Fibroblast of mammary gland (primary cell): ENCODE data around the gene MRPL3.

Experiments used
- DNase-seq: peaks from one replicate; pipeline ENCODE4 v3.0.0-alpha.2; 2010; ENCODE audit warnings: low read depth
- H3K4me3 ChIP-seq: 2 replicates; pipeline ENCODE4 v1.5.1; 2011; ENCODE audit warnings: low read depth, mild to moderate bottlenecking, low read length, moderate library complexity; ENCODE audit not compliant: control insufficient read depth
- TF ChIP-seq, protein P1 (sequence below): conservative IDR thresholded peaks from 2 replicates; pipeline ENCODE4 v1.5.1; 2011; ENCODE audit warnings: low read depth, low read length, inconsistent platforms; ENCODE audit not compliant: control insufficient read depth, insufficient read depth

The MRPL3 gene

GRCh38 chr3:131502530-131503319 is at the start of gene MRPL3:
Gene MRPL3 (minus strand): TSS chr3:131502971. CDS start chr3:131502821, 150 bp downstream.
- H3K4me3 ChIP-seq: peak within 1 kb of the TSS; percentile 99
- peak; percentile 89 for DNase-seq
- TF ChIP-seq, protein P1, sequence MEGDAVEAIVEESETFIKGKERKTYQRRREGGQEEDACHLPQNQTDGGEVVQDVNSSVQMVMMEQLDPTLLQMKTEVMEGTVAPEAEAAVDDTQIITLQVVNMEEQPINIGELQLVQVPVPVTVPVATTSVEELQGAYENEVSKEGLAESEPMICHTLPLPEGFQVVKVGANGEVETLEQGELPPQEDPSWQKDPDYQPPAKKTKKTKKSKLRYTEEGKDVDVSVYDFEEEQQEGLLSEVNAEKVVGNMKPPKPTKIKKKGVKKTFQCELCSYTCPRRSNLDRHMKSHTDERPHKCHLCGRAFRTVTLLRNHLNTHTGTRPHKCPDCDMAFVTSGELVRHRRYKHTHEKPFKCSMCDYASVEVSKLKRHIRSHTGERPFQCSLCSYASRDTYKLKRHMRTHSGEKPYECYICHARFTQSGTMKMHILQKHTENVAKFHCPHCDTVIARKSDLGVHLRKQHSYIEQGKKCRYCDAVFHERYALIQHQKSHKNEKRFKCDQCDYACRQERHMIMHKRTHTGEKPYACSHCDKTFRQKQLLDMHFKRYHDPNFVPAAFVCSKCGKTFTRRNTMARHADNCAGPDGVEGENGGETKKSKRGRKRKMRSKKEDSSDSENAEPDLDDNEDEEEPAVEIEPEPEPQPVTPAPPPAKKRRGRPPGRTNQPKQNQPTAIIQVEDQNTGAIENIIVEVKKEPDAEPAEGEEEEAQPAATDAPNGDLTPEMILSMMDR: no peak

DNA sequence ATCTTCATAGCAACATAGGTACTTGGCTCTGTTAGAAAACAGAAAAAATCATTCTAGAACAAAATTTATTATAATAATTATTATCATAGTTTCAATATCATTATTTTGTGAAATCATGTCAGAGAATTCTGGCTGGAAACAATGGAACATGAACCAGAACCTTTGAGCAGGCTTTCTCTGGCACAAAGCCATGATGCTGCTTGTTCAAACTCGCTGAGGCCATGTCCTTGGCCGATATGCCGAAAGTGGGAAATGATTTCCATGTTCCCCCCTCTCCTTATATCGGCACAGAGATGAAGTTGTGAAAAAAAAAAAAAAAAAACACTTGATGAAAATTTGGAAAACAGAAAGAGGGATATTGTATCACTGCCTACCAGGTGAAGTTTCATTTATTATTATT is 49.0 kb upstream of the MRPL3 start:
- TF ChIP-seq, protein P1: no peak
- DNase-seq: no peak
- H3K4me3 ChIP-seq: no peak overlapping the region

DNA sequence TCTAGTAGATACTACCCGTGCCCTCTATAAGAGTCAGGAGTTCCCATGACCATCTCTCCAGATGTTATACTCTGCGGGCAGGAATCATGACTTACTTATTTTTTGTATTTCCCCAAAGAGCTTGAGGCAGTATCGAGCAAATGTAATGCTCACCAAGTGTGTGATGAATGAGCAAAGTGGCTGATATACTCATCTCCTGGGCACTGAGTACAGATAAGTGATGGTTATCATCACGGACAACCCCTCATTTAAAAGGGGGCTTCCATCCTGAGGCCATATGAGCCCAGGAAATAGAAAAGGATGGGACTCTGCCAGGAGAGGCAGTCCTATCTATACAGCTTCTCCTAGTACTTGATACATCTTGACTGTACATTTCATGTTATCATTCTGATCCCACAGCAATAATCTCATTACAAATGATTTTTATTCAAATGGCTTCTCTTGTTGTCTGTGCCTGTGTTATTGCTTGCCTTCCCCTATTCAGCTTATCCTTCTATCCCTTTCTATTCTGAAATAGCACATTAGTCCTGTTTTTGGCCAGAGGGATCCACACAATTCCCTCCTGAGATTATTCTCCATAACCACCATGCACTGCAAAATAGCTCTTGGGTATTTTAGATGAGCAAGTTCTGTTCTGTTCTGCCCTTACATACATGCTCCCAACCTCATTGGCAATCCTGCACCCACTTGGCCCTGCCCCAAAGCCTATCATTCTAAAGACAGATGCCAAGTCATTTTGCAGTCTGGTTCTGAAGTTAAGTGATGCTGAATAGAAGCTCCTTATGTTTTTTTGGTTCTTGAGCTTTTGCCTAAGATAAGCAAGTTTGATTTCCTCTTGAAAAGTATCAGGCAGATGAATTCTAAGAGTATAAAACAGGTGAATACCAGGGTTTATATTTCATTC is 48.0 kb upstream of the MRPL3 start:
- H3K4me3 ChIP-seq: no peak overlapping the region
- DNase-seq: no peak
- TF ChIP-seq, protein P1: no peak

GRCh38 chr3:131549340-131549739 is 46.6 kb upstream of the MRPL3 start:
- DNase-seq: peak; percentile 26
- TF ChIP-seq, protein P1: peak; percentile 56
- no peak overlapping the region for H3K4me3 ChIP-seq

- no peak for DNase-seq
- TF ChIP-seq, protein P1: no peak
- H3K4me3 ChIP-seq: no peak overlapping the region
Measured at GRCh38 chr3:131547585-131547984, 44.8 kb upstream of the MRPL3 start.

GRCh38 chr3:131546441-131546840 is 43.7 kb upstream of the MRPL3 start:
- no peak overlapping the region for H3K4me3 ChIP-seq
- TF ChIP-seq, protein P1: no peak
- peak; percentile 6 for DNase-seq
